ENCODE data around the gene PRTFDC1. TPM values are rescaled to one million over a fixed set of nuclear protein-coding genes. Genes with fewer than 3 reads are reported as not detected.

PRTFDC1 gene
- total RNA-seq, 1 experiment from 2014 or later: 15.8 TPM

DNA sequence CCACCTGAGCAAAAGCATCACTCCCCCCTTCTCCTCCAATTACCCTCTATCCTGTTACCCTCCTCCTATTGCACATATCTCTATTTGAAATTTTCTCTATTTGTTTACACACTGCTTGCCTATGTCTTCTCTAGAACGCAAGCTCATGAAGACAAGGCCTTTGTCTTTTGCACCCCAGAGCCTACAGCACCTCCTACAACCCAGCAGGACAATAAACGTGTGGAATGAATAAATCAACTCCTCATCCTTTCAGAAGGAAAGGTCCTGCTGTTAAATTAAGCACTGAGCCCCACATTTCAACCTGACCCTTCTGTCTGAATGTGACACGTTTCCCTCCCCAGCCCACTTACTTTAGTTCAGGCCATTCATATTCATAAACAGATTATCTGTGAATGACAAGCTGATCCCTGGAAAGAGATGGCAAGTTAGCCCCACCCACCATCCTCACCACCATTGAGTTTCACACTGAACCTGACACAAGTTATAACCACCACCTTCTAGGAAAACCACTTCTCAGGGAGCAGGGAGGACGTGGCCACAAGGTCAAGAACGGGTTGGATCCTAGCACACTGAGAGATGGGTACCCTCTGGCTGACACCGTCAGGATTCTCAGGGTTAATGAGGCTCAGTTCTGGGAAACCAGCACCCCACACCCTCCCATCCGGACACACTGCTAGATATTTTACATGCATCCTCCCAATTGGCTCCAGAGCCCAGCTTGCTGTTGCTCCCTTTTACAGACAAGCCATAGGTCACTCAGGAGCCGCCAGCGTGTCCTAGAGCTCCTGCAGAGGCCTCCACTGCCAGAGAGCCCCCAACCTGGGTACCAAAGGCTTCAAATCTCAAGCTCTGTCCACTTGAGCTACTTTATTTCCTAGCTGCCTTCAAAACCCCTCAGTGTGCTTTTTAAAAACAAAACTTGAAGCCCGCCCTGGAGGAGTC, 934 bp downstream of the PRTFDC1 start:
- Histone ChIP-seq H3K9me3 (ENCODE audit: insufficient read depth, low read depth) (0 out of 2 replicates have a peak, but pooled peaks cover 4% of the 10 kb centered on the region), H3K27me3 (ENCODE audit: insufficient read depth, low read depth) (no peaks in the 10 kb centered on the region), H3K4me3 (peak overlapping the region; percentile 52; the same call in 1 of the 2 replicates), H2AFZ (peak overlapping the region; percentile 79), H3K79me2 (ENCODE audit: low read depth) (no peaks in the 10 kb centered on the region), H4K20me1 (ENCODE audit: insufficient read depth) (no peaks in the 10 kb centered on the region), H3K4me2 (peak overlapping the region; percentile 80), H3F3A (ENCODE audit: insufficient read depth, low read depth) (no peaks in the 10 kb centered on the region), H3K9me2 (ENCODE audit: insufficient read depth) (no peaks in the 10 kb centered on the region), H3K27ac (0 out of 2 replicates have a peak overlapping the region, but pooled peaks have one; percentile 9), H3K36me3 (ENCODE audit: low read depth) (no peaks in the 10 kb centered on the region), H3K4me1 (replicated peaks; ENCODE audit: insufficient read depth) (peaks cover 13% of the 10 kb centered on the region)
- CTCF ChIA-PET: interaction anchor here (0.6 kb wide), 1 partner anchor 160 kb away, joined by 3 read pairs; no protein-coding TSS in a partner anchor
- no peak for TF ChIP-seq EZH2 (IDR thresholded peaks at IDR 0.05; ENCODE audit: low read depth)
- TF ChIP-seq, protein P1, sequence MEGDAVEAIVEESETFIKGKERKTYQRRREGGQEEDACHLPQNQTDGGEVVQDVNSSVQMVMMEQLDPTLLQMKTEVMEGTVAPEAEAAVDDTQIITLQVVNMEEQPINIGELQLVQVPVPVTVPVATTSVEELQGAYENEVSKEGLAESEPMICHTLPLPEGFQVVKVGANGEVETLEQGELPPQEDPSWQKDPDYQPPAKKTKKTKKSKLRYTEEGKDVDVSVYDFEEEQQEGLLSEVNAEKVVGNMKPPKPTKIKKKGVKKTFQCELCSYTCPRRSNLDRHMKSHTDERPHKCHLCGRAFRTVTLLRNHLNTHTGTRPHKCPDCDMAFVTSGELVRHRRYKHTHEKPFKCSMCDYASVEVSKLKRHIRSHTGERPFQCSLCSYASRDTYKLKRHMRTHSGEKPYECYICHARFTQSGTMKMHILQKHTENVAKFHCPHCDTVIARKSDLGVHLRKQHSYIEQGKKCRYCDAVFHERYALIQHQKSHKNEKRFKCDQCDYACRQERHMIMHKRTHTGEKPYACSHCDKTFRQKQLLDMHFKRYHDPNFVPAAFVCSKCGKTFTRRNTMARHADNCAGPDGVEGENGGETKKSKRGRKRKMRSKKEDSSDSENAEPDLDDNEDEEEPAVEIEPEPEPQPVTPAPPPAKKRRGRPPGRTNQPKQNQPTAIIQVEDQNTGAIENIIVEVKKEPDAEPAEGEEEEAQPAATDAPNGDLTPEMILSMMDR (conservative IDR thresholded peaks at IDR 0.05): no peak
- DNase-seq: peak in 1 of 2 experiments; percentile 49
- BruUV-seq (replicated peaks): no TSS peak
- intact Hi-C loops (cut with micrococcal nuclease; ENCODE audit: unreplicated experiment): loop anchor here (2.0 to 5.0 kb wide), 5 partner anchors 59 to 309 kb away; partner anchors contain the start of gene ARHGAP21
- POLR2A ChIA-PET (ENCODE audit: unreplicated experiment): interaction anchor here (0.5 to 0.6 kb wide), 5 partner anchors 38 to 101 kb away, joined by 3 to 9 read pairs (median 5); partner anchors contain the start of gene ENKUR

DNA sequence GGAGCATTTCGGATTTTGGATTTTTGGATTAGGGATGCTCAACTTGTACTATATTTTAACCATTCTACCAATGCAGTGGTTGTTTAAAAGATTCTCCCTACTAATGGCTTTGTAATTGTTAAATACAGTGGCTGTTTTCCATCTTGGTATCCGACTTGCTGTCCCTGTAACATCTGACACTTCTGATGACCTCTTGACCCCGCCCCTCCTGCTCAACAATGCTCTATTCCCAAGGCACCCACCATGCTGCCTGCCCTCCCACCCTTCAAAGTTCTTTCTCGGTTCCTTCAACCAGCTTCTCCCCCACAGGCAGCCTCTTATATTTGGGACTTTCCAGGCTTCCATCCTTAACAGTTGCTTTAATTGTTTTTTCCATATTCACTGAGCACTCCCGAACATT, 2.0 kb downstream of the PRTFDC1 start:
- no peaks in the 10 kb centered on the region for H3K79me2 ChIP-seq (ENCODE audit: low read depth)
- POLR2A ChIA-PET (ENCODE audit: unreplicated experiment): no interaction called here
- no peak for TF ChIP-seq EZH2 (IDR thresholded peaks at IDR 0.05; ENCODE audit: low read depth)
- TF ChIP-seq, protein P1 (conservative IDR thresholded peaks at IDR 0.05): no peak

DNA sequence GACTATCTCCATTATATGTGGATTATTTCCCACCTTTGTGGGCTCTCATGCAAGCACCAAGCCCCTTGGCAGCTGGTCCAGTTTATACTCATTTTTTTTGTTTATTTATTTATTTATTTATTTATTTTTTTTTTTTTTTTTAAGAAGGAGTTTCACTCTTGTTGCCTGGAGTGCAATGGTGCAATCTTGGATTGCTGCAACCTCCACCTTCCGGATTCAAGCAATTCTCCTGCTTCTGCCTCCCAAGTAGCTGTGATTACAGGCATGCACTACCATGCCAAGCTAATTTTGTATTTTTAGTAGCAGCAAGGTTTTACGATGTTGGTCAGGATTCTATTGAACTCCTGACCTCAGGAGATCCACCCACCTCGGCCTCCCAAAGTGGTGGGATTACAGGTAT, 2.8 kb downstream of the PRTFDC1 start:
- Histone ChIP-seq H3K9me2 (ENCODE audit: insufficient read depth) (no peaks in the 10 kb centered on the region), H3K79me2 (ENCODE audit: low read depth) (no peaks in the 10 kb centered on the region), H3K4me2 (no peak overlapping the region), H3K36me3 (ENCODE audit: low read depth) (no peaks in the 10 kb centered on the region), H3K4me3 (no peak overlapping the region), H3K27me3 (ENCODE audit: insufficient read depth, low read depth) (no peaks in the 10 kb centered on the region), H3K27ac (no peak overlapping the region), H3K4me1 (replicated peaks; ENCODE audit: insufficient read depth) (peaks cover 13% of the 10 kb centered on the region), H4K20me1 (ENCODE audit: insufficient read depth) (no peaks in the 10 kb centered on the region), H3F3A (ENCODE audit: insufficient read depth, low read depth) (no peaks in the 10 kb centered on the region), H3K9me3 (ENCODE audit: insufficient read depth, low read depth) (no peaks in the 10 kb centered on the region), H2AFZ (no peak overlapping the region)
- no peak for TF ChIP-seq EZH2 (IDR thresholded peaks at IDR 0.05; ENCODE audit: low read depth)
- TF ChIP-seq, protein P1 (conservative IDR thresholded peaks at IDR 0.05): no peak
- DNase-seq: no peak
- POLR2A ChIA-PET (ENCODE audit: unreplicated experiment): no interaction called here
- intact Hi-C loops (cut with micrococcal nuclease; ENCODE audit: unreplicated experiment): loop anchor here (5.0 kb wide), 3 partner anchors 57 to 127 kb away; no protein-coding TSS in a partner anchor
- CTCF ChIA-PET: no interaction called here
- BruUV-seq (replicated peaks): no TSS peak

More for the DNA sequence above, 2.0 kb downstream of the PRTFDC1 start:
- no peaks in the 10 kb centered on the region for H3K9me2 ChIP-seq (ENCODE audit: insufficient read depth)
- no peak overlapping the region for H3K4me3 ChIP-seq
- no peaks in the 10 kb centered on the region for H3F3A ChIP-seq (ENCODE audit: insufficient read depth, low read depth)
- H3K27ac ChIP-seq: no peak overlapping the region
- 0 out of 2 replicates have a peak, but pooled peaks cover 4% of the 10 kb centered on the region for H3K9me3 ChIP-seq (ENCODE audit: insufficient read depth, low read depth)
- DNase-seq: no peak
- no peak overlapping the region for H2AFZ ChIP-seq
- peaks cover 13% of the 10 kb centered on the region for H3K4me1 ChIP-seq (replicated peaks; ENCODE audit: insufficient read depth)
- no TSS peak for BruUV-seq (replicated peaks)
- H4K20me1 ChIP-seq (ENCODE audit: insufficient read depth): no peaks in the 10 kb centered on the region
- CTCF ChIA-PET: no interaction called here
- intact Hi-C loops (cut with micrococcal nuclease; ENCODE audit: unreplicated experiment): loop anchor here (5.0 kb wide), 3 partner anchors 58 to 128 kb away; no protein-coding TSS in a partner anchor
- H3K36me3 ChIP-seq (ENCODE audit: low read depth): no peaks in the 10 kb centered on the region
- H3K4me2 ChIP-seq: no peak overlapping the region
- H3K27me3 ChIP-seq (ENCODE audit: insufficient read depth, low read depth): no peaks in the 10 kb centered on the region
